HuH-7.5 (cell line): ENCODE data around the gene NBPF3.
"Not testable (repeated sequence)": the region's sequence is repeated elsewhere in the genome, so short reads cannot be mapped to it uniquely, and the experiment has no call there.

Source experiments
- DNase-seq: peaks from one replicate; pipeline ENCODE4 v3.0.0; 2011; ENCODE audit warnings: low spot score

NBPF3 gene

DNA sequence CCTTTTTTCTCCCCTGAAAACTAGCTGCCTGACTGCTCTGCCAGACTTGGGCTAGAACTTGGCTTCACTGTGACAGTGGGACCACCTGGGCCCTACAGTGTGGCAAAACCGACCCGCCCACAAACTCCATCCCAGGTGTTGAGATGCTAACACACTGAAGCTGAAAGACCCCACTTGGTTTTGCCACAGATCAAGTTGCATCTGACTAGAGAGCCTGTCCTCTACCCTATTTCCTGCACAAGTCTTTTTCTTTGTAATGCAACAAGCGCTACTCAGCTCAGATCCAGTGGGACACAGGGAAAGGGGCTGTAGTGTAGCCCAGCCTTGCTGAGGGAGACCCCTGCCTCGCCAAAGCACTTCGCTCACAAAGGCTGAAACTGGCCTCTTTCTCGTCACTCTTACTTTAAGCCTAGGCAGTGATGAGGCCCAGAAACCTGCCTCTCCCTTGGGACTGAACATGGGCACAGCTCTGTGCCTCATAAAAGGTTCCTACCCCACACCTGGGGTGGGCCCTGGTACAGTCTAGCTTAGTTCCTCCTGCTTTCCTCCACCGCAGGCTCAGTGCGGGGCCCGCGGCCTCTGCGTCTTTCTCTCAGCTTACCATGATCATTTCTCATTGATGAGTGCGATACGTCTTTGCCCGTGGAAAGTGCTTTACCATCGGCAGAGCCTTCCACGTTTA lies 79.0 kb downstream of the NBPF3 start:
- DNase-seq, result no peak

DNA sequence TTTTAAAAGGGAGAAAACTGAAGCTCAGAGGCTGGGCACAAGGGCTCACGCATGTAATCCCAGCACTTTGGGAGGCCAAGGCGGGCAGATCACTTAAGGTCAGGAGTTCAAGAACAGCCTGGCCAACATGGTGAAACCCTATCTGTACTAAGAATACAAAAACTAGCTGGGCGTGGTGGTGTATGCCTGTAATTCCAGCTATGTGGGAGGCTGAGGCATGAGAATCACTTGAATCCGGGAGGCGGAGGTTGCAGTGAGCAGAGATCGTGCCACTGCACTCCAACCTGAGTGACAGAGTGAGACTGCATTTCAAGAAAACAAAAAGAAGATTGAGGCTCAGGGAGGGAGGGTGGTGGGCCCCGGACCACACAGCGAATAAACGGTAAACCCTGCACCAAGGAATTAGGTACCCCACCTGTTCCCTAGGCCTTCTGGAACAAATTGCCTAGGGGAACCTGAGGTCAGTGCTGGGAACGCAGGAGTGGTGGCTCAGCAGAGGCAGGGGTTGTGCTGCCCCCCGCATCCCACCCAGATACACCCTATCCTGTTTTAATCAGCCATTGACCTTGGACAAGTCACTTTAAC lies 79.6 kb downstream of the NBPF3 start:
- not testable (repeated sequence) for DNase-seq

DNA sequence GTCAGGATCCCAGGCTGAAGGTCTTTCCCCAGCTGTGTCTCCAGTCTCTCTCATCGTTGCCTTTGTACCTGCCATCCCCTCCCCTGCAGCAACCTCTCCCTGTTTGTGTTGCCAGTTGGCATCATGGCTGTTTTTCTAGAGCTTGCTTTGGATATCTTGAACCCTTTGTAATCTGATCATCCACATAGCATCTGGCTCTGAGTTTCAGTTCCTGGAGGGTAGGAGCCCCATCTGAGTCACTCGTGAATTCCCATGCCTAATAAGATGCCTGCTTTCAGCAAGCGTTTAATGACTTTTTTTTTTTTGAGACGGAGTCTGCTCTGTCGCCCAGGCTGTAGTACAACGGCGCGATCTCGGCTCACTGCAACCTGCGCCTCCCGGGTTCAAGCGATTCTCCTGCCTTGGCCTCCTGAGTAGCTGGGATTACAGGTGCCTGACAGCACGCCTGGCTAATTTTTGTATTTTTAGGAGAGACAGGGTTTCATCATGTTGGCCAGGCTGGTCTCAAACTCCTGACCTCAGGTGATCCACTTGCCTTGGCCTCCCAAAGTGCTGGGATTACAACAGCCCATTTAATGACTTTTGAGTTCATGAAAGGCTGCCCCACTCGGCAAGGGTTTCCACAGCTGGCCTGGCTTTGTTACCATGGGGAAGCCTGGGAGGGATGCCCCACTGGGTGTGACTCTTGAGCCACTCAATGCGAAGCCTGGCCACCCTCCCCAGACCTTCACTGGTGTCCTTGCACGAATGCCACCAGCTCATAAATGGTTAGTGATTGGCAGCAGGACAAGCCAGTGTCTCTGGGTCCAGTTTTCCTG lies 81.2 kb downstream of the NBPF3 start:
- DNase-seq, result no peak

GRCh38 chr1:21521717-21522060 lies 81.8 kb downstream of the NBPF3 start:
- no peak for DNase-seq

DNA sequence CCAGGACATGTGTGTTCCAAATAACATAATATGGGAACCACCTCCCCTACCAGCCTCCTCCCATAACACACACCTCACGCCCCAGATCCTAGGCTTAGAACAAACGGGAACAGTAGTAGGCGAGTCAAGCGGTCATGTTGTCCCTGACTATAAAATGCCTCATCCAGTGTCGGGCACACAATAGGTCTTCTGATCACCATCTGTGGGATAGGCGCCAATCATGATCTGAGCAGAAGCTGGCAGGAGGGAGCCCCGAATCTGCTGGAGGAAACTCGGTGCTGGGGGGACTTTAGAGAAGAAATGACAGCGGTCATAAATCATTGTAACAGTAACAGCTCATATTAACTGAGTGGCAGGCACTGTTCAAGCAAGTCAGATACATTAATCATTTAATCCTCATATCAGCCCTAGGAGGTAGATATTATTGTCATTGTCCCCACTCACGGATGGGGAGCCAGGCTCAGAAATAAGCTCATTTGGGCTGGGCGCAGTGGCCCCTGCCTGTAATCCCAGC lies 82.6 kb downstream of the NBPF3 start:
- no peak for DNase-seq

- DNase-seq, result no peak
These were observed 83.4 kb downstream of the NBPF3 start for GRCh38 chr1:21523297-21523813.

GRCh38 chr1:21524220-21524619 lies 84.3 kb downstream of the NBPF3 start:
- DNase-seq, result no peak

GRCh38 chr1:21524686-21525339 lies 84.9 kb downstream of the NBPF3 start:
- DNase-seq, result no peak

DNA sequence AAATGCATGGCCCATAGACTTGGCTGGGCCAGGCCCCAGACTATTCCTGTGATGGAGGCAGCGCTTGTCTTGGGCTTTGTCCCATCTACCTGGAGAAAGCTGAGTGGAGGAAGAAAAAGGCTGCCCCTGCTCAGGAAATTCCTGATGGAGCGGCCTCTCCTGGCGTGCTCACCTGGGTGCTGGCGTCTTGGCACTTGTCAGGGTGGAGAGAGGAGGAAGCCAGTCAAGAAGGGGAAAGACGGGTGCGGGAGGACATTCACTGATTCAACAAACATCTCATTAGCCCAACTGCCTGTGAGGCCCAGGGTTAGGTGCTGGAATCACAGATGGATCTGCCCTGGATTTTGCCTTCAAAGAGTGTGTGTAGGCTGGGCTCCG lies 85.4 kb downstream of the NBPF3 start:
- DNase-seq, result no peak

DNA sequence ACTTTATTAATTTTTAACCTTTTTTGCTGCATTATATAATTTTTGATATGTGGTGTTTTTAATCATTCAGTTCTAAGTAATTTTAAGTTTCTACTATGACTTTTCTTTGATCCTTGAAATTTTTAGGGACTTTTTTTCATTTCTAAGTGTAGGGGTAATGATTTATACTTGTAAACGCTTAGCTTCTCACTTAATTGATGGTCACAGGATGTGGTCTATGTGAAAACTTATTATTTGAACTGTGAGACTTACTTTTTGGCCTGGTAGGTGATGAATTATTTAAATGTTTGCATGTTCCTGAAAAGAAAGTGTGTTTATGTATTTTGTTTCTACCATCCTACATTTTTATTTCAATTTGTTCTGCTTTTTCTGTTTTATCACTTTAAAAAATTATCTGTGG lies 86.5 kb downstream of the NBPF3 start:
- no peak for DNase-seq

DNA sequence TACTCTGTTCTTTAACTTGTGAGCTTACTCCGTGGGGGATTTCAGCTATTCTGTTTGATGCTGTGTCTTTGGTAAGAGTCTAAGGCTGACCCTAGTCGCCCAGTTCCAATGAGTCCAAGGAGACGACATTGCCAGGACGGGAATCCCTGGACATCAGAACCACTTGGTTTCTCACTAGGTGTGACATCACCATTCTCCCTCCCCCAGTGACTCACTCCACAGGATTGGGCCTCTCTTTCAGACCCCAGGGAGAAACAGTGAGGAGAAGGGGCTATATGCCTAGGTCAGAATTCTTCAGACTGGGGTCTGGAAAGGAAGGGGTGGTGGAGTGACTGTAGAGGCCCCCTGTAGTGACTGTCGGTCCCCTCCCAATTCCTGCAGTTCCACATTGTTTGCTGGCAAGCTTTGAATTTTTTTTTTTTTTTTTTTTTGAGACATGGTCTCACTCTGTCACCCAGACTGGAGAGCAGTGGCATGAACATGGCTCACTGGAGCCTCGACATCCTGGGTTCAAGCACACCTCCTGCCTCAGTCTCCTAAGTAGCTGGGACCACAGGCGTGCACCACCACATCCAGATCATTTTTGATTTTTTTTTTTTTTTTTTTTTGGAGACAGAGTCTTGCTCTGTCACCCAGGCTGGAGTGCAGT lies 90.6 kb downstream of the NBPF3 start:
- DNase-seq, result no peak

GRCh38 chr1:21531241-21531640 lies 91.3 kb downstream of the NBPF3 start:
- DNase-seq, result no peak

DNA sequence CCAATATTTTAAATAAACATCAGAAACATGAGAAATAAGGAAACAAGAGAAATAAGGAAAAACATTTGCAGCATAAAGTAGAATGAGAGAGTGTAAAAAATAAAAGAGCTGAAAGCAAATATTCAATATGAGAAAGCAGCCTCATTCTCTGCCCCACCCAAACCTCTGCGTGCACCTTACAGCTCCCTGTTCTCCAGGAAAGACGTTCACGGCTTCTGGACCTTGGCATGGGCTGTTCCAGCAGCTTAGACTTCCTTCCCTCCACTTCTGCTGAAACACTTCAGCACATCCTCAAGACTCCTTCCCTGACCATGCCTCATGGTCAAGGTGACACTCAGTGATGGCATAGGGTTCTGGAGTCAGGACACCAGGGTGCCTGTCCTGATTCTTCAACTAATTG lies 92.6 kb downstream of the NBPF3 start:
- no peak for DNase-seq

GRCh38 chr1:21532992-21533534 lies 93.1 kb downstream of the NBPF3 start:
- DNase-seq, result no peak

DNA sequence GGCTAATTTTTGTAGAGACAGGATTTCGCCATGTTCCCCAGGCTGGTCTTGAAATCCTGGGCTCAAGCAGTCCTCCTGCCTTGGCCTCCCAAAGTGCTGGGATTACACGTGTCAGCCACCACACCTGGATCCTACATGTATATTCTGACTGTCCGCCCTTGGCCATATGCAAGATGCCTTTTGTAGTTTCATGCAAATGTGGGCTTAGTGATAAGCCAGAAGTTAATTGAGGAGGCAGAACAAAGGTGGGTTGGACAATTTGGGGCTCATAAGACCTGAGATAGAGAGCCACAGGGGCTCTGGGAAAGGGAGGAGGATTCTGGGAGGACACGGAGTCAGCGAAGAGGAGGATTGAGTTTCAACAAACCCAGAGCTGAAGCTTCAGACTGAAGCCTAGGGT lies 94.2 kb downstream of the NBPF3 start:
- DNase-seq, result no peak
